B cell (primary cell): ENCODE measurements around the gene PCGF1.

Experiments used
- EZH2 ChIP-seq: IDR thresholded peaks from 2 replicates; pipeline ENCODE4 v1.6.1; 2012; ENCODE audit warnings: borderline replicate concordance, low read depth, mild to moderate bottlenecking, moderate library complexity, low read length; ENCODE audit not compliant: insufficient read depth, poor library complexity, severe bottlenecking
- TF ChIP-seq, protein P1 (sequence below): fragments of 200-600 bp; IDR thresholded peaks from one replicate; pipeline ENCODE4 v1.8.0; 2022; ENCODE audit warnings: antibody characterized with exemption, mild to moderate bottlenecking

DNA sequence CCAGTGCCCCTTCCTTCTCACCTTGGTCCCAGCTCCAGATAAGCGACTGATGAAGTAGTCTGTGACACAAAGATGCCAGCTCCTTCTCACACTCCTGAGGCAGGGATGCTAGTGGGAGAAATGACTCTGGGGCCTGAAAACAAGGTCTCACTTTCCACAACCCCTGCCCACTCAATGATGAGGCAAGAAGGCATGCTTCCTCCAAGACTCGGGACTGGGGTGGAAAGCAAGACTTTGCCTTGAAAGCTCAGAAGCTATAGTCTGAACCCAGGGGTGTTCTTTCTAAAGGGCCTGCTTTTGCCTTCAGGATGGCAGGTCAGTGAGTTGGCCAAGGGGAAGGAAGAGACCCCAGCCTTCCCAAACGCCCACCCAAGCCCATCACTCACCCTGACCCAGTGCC lies 26.1 kb downstream of the PCGF1 start:
- TF ChIP-seq, protein P1, sequence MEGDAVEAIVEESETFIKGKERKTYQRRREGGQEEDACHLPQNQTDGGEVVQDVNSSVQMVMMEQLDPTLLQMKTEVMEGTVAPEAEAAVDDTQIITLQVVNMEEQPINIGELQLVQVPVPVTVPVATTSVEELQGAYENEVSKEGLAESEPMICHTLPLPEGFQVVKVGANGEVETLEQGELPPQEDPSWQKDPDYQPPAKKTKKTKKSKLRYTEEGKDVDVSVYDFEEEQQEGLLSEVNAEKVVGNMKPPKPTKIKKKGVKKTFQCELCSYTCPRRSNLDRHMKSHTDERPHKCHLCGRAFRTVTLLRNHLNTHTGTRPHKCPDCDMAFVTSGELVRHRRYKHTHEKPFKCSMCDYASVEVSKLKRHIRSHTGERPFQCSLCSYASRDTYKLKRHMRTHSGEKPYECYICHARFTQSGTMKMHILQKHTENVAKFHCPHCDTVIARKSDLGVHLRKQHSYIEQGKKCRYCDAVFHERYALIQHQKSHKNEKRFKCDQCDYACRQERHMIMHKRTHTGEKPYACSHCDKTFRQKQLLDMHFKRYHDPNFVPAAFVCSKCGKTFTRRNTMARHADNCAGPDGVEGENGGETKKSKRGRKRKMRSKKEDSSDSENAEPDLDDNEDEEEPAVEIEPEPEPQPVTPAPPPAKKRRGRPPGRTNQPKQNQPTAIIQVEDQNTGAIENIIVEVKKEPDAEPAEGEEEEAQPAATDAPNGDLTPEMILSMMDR, result no peak
- no peak for TF ChIP-seq EZH2
